SU-DHL-6 (cell line): ENCODE measurements around the gene STK16.

ENCODE experiments used
- EZH2phosphoT487 ChIP-seq: fragments of 200-600 bp; sonication (generic), shearing (Covaris generic); conservative IDR thresholded peaks from 2 replicates; pipeline ENCODE4 v1.6.1; 2018; ENCODE audit warnings: mild to moderate bottlenecking, antibody characterized with exemption, low read length, moderate library complexity, mixed read lengths
- TF ChIP-seq, protein P1 (sequence below): fragments of 200-600 bp; sonication (generic); IDR thresholded peaks from one replicate; pipeline ENCODE4 v1.5.1; 2017; ENCODE audit warnings: antibody characterized with exemption, mild to moderate bottlenecking, low read length, moderate library complexity; ENCODE audit not compliant: insufficient read depth, poor library complexity, severe bottlenecking

DNA sequence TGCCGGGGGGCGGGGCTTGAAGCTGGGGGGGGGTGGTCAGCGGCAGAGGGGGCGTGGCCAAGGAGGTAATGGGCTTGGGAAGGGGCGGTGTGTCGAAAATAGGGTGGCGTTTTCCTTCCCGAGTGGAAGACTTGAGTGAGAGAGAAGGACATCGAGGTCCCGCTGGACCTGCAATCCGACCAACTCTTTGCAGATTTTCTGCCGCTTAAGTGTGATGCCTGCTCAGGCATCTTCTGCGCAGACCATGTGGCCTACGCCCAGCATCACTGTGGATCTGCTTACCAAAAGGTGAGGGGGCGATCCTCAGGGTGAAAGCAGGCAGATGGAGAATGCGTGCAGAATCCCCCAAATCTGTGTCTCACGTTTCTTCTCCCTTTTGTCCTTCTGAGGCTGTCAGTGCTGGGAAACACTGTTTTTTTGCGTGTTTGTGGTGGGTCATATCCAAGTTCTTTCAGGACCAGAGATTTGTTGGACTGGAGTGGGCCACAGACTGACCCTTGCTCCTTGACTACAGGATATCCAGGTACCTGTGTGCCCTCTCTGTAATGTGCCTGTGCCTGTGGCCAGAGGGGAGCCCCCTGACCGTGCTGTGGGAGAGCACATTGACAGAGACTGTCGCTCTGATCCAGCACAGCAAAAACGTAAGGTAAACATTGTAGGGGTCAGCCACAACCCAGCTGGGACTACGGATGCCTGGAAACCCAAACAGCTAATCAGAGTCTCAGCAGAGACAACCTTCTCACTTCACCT, 38.0 kb upstream of the STK16 start:
- TF ChIP-seq, protein P1, sequence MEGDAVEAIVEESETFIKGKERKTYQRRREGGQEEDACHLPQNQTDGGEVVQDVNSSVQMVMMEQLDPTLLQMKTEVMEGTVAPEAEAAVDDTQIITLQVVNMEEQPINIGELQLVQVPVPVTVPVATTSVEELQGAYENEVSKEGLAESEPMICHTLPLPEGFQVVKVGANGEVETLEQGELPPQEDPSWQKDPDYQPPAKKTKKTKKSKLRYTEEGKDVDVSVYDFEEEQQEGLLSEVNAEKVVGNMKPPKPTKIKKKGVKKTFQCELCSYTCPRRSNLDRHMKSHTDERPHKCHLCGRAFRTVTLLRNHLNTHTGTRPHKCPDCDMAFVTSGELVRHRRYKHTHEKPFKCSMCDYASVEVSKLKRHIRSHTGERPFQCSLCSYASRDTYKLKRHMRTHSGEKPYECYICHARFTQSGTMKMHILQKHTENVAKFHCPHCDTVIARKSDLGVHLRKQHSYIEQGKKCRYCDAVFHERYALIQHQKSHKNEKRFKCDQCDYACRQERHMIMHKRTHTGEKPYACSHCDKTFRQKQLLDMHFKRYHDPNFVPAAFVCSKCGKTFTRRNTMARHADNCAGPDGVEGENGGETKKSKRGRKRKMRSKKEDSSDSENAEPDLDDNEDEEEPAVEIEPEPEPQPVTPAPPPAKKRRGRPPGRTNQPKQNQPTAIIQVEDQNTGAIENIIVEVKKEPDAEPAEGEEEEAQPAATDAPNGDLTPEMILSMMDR, result no peak
- no peak for TF ChIP-seq EZH2phosphoT487
